ENCODE results near the gene MIF4GD. TPM values are rescaled to one million over a fixed set of nuclear protein-coding genes. Genes with fewer than 3 reads are reported as not detected.

The MIF4GD gene
- total RNA-seq, 1 donor from 2014 or later: 32.1 TPM

- peaks cover 20% of the 10 kb centered on the region for H3K4me1 ChIP-seq
- H3K4me3 ChIP-seq: no peak overlapping the region
- no peaks in the 10 kb centered on the region for H3K27me3 ChIP-seq (ENCODE audit: low read depth)
- H3K36me3 ChIP-seq: peaks cover 98% of the 10 kb centered on the region
- no peak for TF ChIP-seq CTCF (IDR thresholded peaks at IDR 0.05)
- no peaks in the 10 kb centered on the region for H3K9me3 ChIP-seq
- DNase-seq (no peak), ATAC-seq (no peak)
- intact Hi-C loops (cut with DNase I): no loop called here
- H3K27ac ChIP-seq: no peak overlapping the region
These were observed 38.2 kb downstream of the MIF4GD start for GRCh38 chr17:75232786-75233185.

GRCh38 chr17:75231741-75232464 lies 39.1 kb downstream of the MIF4GD start:
- Histone ChIP-seq H3K36me3 (peaks cover 98% of the 10 kb centered on the region), H3K4me1 (peaks cover 25% of the 10 kb centered on the region), H3K27ac (no peak overlapping the region), H3K4me3 (no peak overlapping the region), H3K27me3 (ENCODE audit: low read depth) (no peaks in the 10 kb centered on the region), H3K9me3 (no peaks in the 10 kb centered on the region)
- no peak for TF ChIP-seq CTCF (IDR thresholded peaks at IDR 0.05)
- intact Hi-C loops (cut with DNase I): no loop called here
- no peak for DNase-seq
- ATAC-seq: no peak

GRCh38 chr17:75231071-75231470 lies 40.0 kb downstream of the MIF4GD start:
- ATAC-seq (no peak), DNase-seq (no peak)
- H3K27ac ChIP-seq: no peak overlapping the region
- intact Hi-C loops (cut with DNase I): no loop called here
- no peak for TF ChIP-seq CTCF (IDR thresholded peaks at IDR 0.05)
- peaks cover 98% of the 10 kb centered on the region for H3K36me3 ChIP-seq
- no peaks in the 10 kb centered on the region for H3K27me3 ChIP-seq (ENCODE audit: low read depth)
- H3K4me1 ChIP-seq: peaks cover 25% of the 10 kb centered on the region
- no peaks in the 10 kb centered on the region for H3K9me3 ChIP-seq
- no peak overlapping the region for H3K4me3 ChIP-seq

GRCh38 chr17:75228847-75229246 lies 42.2 kb downstream of the MIF4GD start:
- Histone ChIP-seq H3K9me3 (no peaks in the 10 kb centered on the region), H3K27ac (peak overlapping the region; percentile 75), H3K4me3 (no peak overlapping the region), H3K27me3 (ENCODE audit: low read depth) (no peaks in the 10 kb centered on the region), H3K36me3 (peaks cover 98% of the 10 kb centered on the region), H3K4me1 (peaks cover 25% of the 10 kb centered on the region)
- intact Hi-C loops (cut with DNase I): no loop called here
- ATAC-seq (peak; percentile 63 to 72), DNase-seq (peak; percentile 63)
- no peak for TF ChIP-seq CTCF (IDR thresholded peaks at IDR 0.05)

GRCh38 chr17:75228305-75228704 lies 42.7 kb downstream of the MIF4GD start:
- Histone ChIP-seq H3K36me3 (peaks cover 98% of the 10 kb centered on the region), H3K27me3 (ENCODE audit: low read depth) (no peaks in the 10 kb centered on the region), H3K4me1 (peaks cover 25% of the 10 kb centered on the region), H3K9me3 (no peaks in the 10 kb centered on the region), H3K4me3 (no peak overlapping the region), H3K27ac (peak overlapping the region; percentile 75)
- intact Hi-C loops (cut with DNase I): no loop called here
- ATAC-seq (peak; percentile 74 to 84), DNase-seq (peak; percentile 71)
- TF ChIP-seq CTCF (IDR thresholded peaks at IDR 0.05): no peak
